ENCODE data around the gene ITGA5. TPM values are rescaled to one million over a fixed set of nuclear protein-coding genes. Genes with fewer than 3 reads are reported as not detected.

Gene ITGA5
- total and polyA plus RNA-seq, 9 of the 15 experiments (the other 6 are each of a cell fraction or from before 2014, with no cell fraction given), result 9.1 to 82.1 (median 47.4) TPM

- Histone ChIP-seq H3K4me1 (replicated peaks in 1 of 2; ENCODE audit: control insufficient read depth in 2 of 2, insufficient read depth in 2 of 2, low read length in 2 of 2) (peaks cover 0 to 16% of the 10 kb centered on the region in 2 experiments; a peak in 3 of 5 replicates), H3K27me3 (ENCODE audit: control insufficient read depth in 2 of 2, insufficient read depth in 2 of 2, low read length in 2 of 2) (no peaks in the 10 kb centered on the region), H3K36me3 (ENCODE audit: control insufficient read depth, insufficient read depth, low read length) (no peaks in the 10 kb centered on the region), H3K9me1 (ENCODE audit: control insufficient read depth, insufficient read depth, low read length) (no peaks in the 10 kb centered on the region), H3K4me2 (ENCODE audit: insufficient read depth, low read length) (peak overlapping the region; percentile 51), H3K9ac (ENCODE audit: insufficient read depth in 1 of 2, low read depth in 2 of 2, low read length in 2 of 2) (0 out of 4 replicates have a peak overlapping the region, but pooled peaks of 1 of the 2 experiments have one; percentile 7), H3K9me3 (replicated peaks; ENCODE audit: control insufficient read depth, insufficient read depth, low read depth, low read length) (no peaks in the 10 kb centered on the region), H4K20me1 (replicated peaks; ENCODE audit: control insufficient read depth, insufficient read depth, low read length) (no peaks in the 10 kb centered on the region), H3K79me2 (ENCODE audit: control insufficient read depth, insufficient read depth, low read length) (no peaks in the 10 kb centered on the region), H2AFZ (ENCODE audit: low read depth, low read length) (peak overlapping the region; percentile 93), H3K4me3 (no peak overlapping the region), H3K27ac (ENCODE audit: extremely low read depth, low read depth, low read length) (peak overlapping the region; percentile 35; the same call in 1 of the 3 replicates)
- CTCF ChIA-PET (ENCODE audit: low intra/inter-chr PET ratio), result interaction anchor here (0.6 to 2.9 kb wide), 7 partner anchors 11 to 87 kb away, joined by 3 to 58 read pairs (median 5); no protein-coding TSS in a partner anchor
- no TSS peak for BruUV-seq (replicated peaks)
- POLR2A ChIA-PET, result interaction anchor here (0.6 to 3.7 kb wide), 11 partner anchors 10 to 115 kb away, joined by 3 to 16 read pairs (median 7); partner anchors contain the start of gene COPZ1
- intact Hi-C loops (cut with micrococcal nuclease) (loop anchor here (1.0 to 5.0 kb wide), 4 partner anchors 40 to 217 kb away; no protein-coding TSS in a partner anchor), in situ Hi-C loops (cut with MboI) (loop anchor here (10.0 kb wide), 1 partner anchor 45 kb away; no protein-coding TSS in a partner anchor)
- ATAC-seq (peak; percentile 94), FAIRE-seq (peak; percentile 87), DNase-seq (ENCODE audit: extremely low read depth in 1 of 4, low spot score in 3 of 4) (peak; percentile 58 to 72 (median 70))
- WGBS (ENCODE audit: insufficient coverage, low coverage, missing lambda C conversion rate), result 24% methylated on average over 10 of the region's 10 CpGs
- TF ChIP-seq PRDM10 (IDR thresholded peaks at IDR 0.05; ENCODE audit: partially characterized antibody) (no peak), DEAF1 (CRISPR knock-in tag; IDR thresholded peaks at IDR 0.05) (peak; percentile 92), E2F4 (CRISPR knock-in tag; IDR thresholded peaks at IDR 0.05; ENCODE audit: low read depth) (no peak), NCOA6 (IDR thresholded peaks at IDR 0.05) (no peak), ETV6 (IDR thresholded peaks at IDR 0.05; ENCODE audit: borderline replicate concordance in 1 of 2, low read depth in 2 of 2, low read length in 1 of 2) (no peak), ETV6 (CRISPR knock-in tag; IDR thresholded peaks at IDR 0.05; ENCODE audit: borderline replicate concordance) (no peak), SFPQ (IDR thresholded peaks at IDR 0.05; ENCODE audit: low read depth, low read length) (no peak), MLLT1 (IDR thresholded peaks at IDR 0.05) (0 out of 4 replicates have a peak, but pooled peaks of 1 of the 2 experiments have one; percentile 37)
These were observed 20.6 kb upstream of the ITGA5 start for GRCh38 chr12:54439521-54440255.
